ENCODE measurements around the gene MIX23.
A peak's percentile ranks its signal among the peaks of the same experiment; 100 is the strongest.

Gene MIX23

GRCh38 chr3:122398920-122399319 is 15.9 kb upstream of the MIX23 start:
- peaks cover 9% of the 10 kb centered on the region for H3K36me3 Mint-ChIP-seq (ENCODE audit: low read depth)
- peaks cover 6% of the 10 kb centered on the region for H3K27me3 Mint-ChIP-seq (ENCODE audit: low read depth, poor library complexity)

GRCh38 chr3:122397201-122397600 is 14.2 kb upstream of the MIX23 start:
- DNase-seq: no peak
- Mint-ChIP-seq H3K27me3 (ENCODE audit: low read depth, poor library complexity) (peaks cover 8% of the 10 kb centered on the region), H3K27ac (no peak overlapping the region)

More at GRCh38 chr3:122398920-122399319, 15.9 kb upstream of the MIX23 start:
- no peak overlapping the region for H3K27ac Mint-ChIP-seq
- DNase-seq: no peak
- H3K9me3 Mint-ChIP-seq: no peaks in the 10 kb centered on the region
- H3K4me1 Mint-ChIP-seq: peaks cover 8% of the 10 kb centered on the region
- H3K4me3 Mint-ChIP-seq: no peak overlapping the region
- no peak for TF ChIP-seq CTCF (IDR thresholded peaks at IDR 0.05)

GRCh38 chr3:122396511-122396910 is 13.5 kb upstream of the MIX23 start:
- H3K9me3 Mint-ChIP-seq: no peaks in the 10 kb centered on the region
- peaks cover 8% of the 10 kb centered on the region for H3K27me3 Mint-ChIP-seq (ENCODE audit: low read depth, poor library complexity)
- peaks cover 5% of the 10 kb centered on the region for H3K36me3 Mint-ChIP-seq (ENCODE audit: low read depth)
- DNase-seq: no peak
- no peak for TF ChIP-seq CTCF (IDR thresholded peaks at IDR 0.05)
- peaks cover 17% of the 10 kb centered on the region for H3K4me1 Mint-ChIP-seq
- no peak overlapping the region for H3K4me3 Mint-ChIP-seq
- H3K27ac Mint-ChIP-seq: no peak overlapping the region

More at GRCh38 chr3:122397201-122397600, 14.2 kb upstream of the MIX23 start:
- peaks cover 5% of the 10 kb centered on the region for H3K36me3 Mint-ChIP-seq (ENCODE audit: low read depth)
- peaks cover 17% of the 10 kb centered on the region for H3K4me1 Mint-ChIP-seq
- no peak for TF ChIP-seq CTCF (IDR thresholded peaks at IDR 0.05)
- no peak overlapping the region for H3K4me3 Mint-ChIP-seq
- no peaks in the 10 kb centered on the region for H3K9me3 Mint-ChIP-seq

- no peaks in the 10 kb centered on the region for H3K9me3 Mint-ChIP-seq
- no peak for DNase-seq
- peaks cover 17% of the 10 kb centered on the region for H3K4me1 Mint-ChIP-seq
- H3K36me3 Mint-ChIP-seq (ENCODE audit: low read depth): peaks cover 5% of the 10 kb centered on the region
- H3K27me3 Mint-ChIP-seq (ENCODE audit: low read depth, poor library complexity): peaks cover 8% of the 10 kb centered on the region
- TF ChIP-seq CTCF (IDR thresholded peaks at IDR 0.05): no peak
- H3K27ac Mint-ChIP-seq: no peak overlapping the region
- H3K4me3 Mint-ChIP-seq: no peak overlapping the region
Measured at GRCh38 chr3:122395582-122395981, 12.6 kb upstream of the MIX23 start.

- DNase-seq: no peak
- Mint-ChIP-seq H3K27ac (peak overlapping the region; percentile 72), H3K4me3 (no peak overlapping the region)
Measured at GRCh38 chr3:122394173-122394572, 11.1 kb upstream of the MIX23 start.

More at GRCh38 chr3:122394173-122394572, 11.1 kb upstream of the MIX23 start:
- peaks cover 5% of the 10 kb centered on the region for H3K36me3 Mint-ChIP-seq (ENCODE audit: low read depth)
- peaks cover 8% of the 10 kb centered on the region for H3K27me3 Mint-ChIP-seq (ENCODE audit: low read depth, poor library complexity)
- no peak for TF ChIP-seq CTCF (IDR thresholded peaks at IDR 0.05)
- H3K4me1 Mint-ChIP-seq: peaks cover 17% of the 10 kb centered on the region
- H3K9me3 Mint-ChIP-seq: no peaks in the 10 kb centered on the region

Measured in nephron progenitor cell (in vitro differentiated cells).